ENCODE results near the gene PROSER2.
A peak's percentile ranks its signal among the peaks of the same experiment; 100 is the strongest.

Gene PROSER2

GRCh38 chr10:11870461-11870780 is 47.3 kb downstream of the PROSER2 start:
- no peak for TF ChIP-seq CTCF (conservative IDR thresholded peaks at IDR 0.05; ENCODE audit: control insufficient read depth, insufficient read depth, low read depth, low read length)
- no peak overlapping the region for H3K4me3 ChIP-seq (ENCODE audit: control insufficient read depth, low read depth, low read length)
- DNase-seq (ENCODE audit: low read depth), result no peak

- TF ChIP-seq CTCF (conservative IDR thresholded peaks at IDR 0.05; ENCODE audit: control insufficient read depth, insufficient read depth, low read depth, low read length), result no peak
- no peak for DNase-seq (ENCODE audit: low read depth)
- no peak overlapping the region for H3K4me3 ChIP-seq (ENCODE audit: control insufficient read depth, low read depth, low read length)
These were observed 47.8 kb downstream of the PROSER2 start for GRCh38 chr10:11870900-11871400.

- DNase-seq (ENCODE audit: low read depth), result no peak
- no peak for TF ChIP-seq CTCF (conservative IDR thresholded peaks at IDR 0.05; ENCODE audit: control insufficient read depth, insufficient read depth, low read depth, low read length)
- H3K4me3 ChIP-seq (ENCODE audit: control insufficient read depth, low read depth, low read length), result no peak overlapping the region
These were observed 48.3 kb downstream of the PROSER2 start for GRCh38 chr10:11871466-11871865.

- DNase-seq (ENCODE audit: low read depth), result peak; percentile 17
- H3K4me3 ChIP-seq (ENCODE audit: control insufficient read depth, low read depth, low read length), result no peak overlapping the region
- TF ChIP-seq CTCF (conservative IDR thresholded peaks at IDR 0.05; ENCODE audit: control insufficient read depth, insufficient read depth, low read depth, low read length), result no peak
These were observed 51.7 kb downstream of the PROSER2 start for GRCh38 chr10:11874568-11875493.

- no peak for TF ChIP-seq CTCF (conservative IDR thresholded peaks at IDR 0.05; ENCODE audit: control insufficient read depth, insufficient read depth, low read depth, low read length)
- DNase-seq (ENCODE audit: low read depth), result peak; percentile 78
- H3K4me3 ChIP-seq (ENCODE audit: control insufficient read depth, low read depth, low read length), result no peak overlapping the region
These were observed 52.5 kb downstream of the PROSER2 start for GRCh38 chr10:11875494-11876281.

GRCh38 chr10:11876324-11876723 is 53.2 kb downstream of the PROSER2 start:
- TF ChIP-seq CTCF (conservative IDR thresholded peaks at IDR 0.05; ENCODE audit: control insufficient read depth, insufficient read depth, low read depth, low read length), result no peak
- no peak overlapping the region for H3K4me3 ChIP-seq (ENCODE audit: control insufficient read depth, low read depth, low read length)
- no peak for DNase-seq (ENCODE audit: low read depth)
